BE2C (cell line): ENCODE results near the gene TFG. TPM values are rescaled to one million over a fixed set of nuclear protein-coding genes. Genes with fewer than 3 reads are reported as not detected.
A peak's percentile ranks its signal among the peaks of the same experiment; 100 is the strongest.
"Not testable (repeated sequence)": the region's sequence is repeated elsewhere in the genome, so short reads cannot be mapped to it uniquely, and the experiment has no call there.

Source experiments
- DNase-seq: peaks from one replicate; pipeline ENCODE4 v3.0.0-alpha.2; 2020
- H3K27me3 ChIP-seq: fragments of 250-450 bp; sonication (Bioruptor Pico); 2 replicates; pipeline ENCODE4 v1.5.1; 2020; ENCODE audit warnings: mild to moderate bottlenecking
- H3K36me3 ChIP-seq: fragments of 250-450 bp; sonication (Bioruptor Pico); 2 replicates; pipeline ENCODE4 v1.5.1; 2020; ENCODE audit warnings: mild to moderate bottlenecking
- H3K4me1 ChIP-seq: fragments of 250-450 bp; sonication (Bioruptor Pico); 2 replicates; pipeline ENCODE4 v1.5.1; 2020
- H3K4me3 ChIP-seq: 2 replicates; pipeline ENCODE4 v1.5.1; 2011; ENCODE audit warnings: low read depth, low read length
- H3K9me3 ChIP-seq: fragments of 250-450 bp; sonication (Bioruptor Pico); 2 replicates; pipeline ENCODE4 v1.5.1; 2020
- polyA plus RNA-seq: library from polyadenylated mRNA; unstranded; fragments of >200 nt; gene quantifications from one replicate; pipeline ENCODE4 v1.2.1, GENCODE V29; 2012; ENCODE audit warnings: low read depth, missing spikeins; ENCODE audit not compliant: insufficient read length, insufficient read depth
- TF ChIP-seq, protein P1 (sequence below): IDR thresholded peaks from 2 replicates; pipeline ENCODE4 v1.5.1; 2012; ENCODE audit warnings: mild to moderate bottlenecking, low read depth, low read length

Gene TFG
- polyA plus RNA-seq = 126 TPM

DNA sequence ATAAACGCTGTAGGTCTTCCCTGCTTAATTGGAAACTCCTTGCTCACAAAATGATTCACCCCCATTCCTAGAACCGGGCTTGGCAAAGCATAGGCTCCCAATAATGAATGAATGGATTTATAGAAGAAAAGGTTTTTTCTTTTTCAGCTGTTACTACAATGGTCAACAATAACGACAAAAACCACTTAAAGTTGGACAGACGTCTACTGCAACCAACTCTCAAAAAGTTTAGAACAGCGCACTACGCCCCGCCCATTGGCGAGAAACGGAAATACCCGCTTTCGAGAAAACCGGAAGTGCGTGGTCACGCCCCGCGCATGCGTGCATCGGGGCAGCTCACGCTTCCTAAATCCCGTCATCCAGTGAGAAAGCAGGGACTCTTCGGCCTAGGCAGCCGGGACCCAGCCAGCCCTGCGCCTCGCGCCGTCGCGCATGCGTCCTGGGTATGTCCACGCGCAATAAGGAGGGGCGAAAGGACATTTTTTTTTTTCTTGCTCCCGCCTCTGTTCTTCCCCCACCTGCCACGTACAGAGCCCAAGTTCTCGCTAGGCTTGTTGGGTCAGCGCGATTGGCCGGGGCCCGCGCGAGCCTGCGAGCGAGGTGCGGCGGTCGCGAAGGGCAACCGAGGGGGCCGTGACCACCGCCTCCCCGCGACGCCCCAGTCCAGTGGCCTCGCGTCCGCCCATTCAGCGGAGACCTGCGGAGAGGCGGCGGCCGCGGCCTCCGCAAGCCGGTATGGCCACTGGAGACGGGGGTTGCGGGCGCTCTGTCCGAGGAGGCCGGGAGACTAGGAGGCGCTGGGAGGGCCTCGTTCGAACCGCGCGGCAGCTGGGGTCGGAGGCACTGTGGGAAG, at the start of gene TFG:
TSS of gene TFG (plus strand) at position 506 of the 853 bp plus-strand sequence. CDS start 4,192 bp downstream, outside the sequence.
- TF ChIP-seq, protein P1, sequence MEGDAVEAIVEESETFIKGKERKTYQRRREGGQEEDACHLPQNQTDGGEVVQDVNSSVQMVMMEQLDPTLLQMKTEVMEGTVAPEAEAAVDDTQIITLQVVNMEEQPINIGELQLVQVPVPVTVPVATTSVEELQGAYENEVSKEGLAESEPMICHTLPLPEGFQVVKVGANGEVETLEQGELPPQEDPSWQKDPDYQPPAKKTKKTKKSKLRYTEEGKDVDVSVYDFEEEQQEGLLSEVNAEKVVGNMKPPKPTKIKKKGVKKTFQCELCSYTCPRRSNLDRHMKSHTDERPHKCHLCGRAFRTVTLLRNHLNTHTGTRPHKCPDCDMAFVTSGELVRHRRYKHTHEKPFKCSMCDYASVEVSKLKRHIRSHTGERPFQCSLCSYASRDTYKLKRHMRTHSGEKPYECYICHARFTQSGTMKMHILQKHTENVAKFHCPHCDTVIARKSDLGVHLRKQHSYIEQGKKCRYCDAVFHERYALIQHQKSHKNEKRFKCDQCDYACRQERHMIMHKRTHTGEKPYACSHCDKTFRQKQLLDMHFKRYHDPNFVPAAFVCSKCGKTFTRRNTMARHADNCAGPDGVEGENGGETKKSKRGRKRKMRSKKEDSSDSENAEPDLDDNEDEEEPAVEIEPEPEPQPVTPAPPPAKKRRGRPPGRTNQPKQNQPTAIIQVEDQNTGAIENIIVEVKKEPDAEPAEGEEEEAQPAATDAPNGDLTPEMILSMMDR = no peak
- Histone ChIP-seq H3K4me3 (peak within 1 kb of the TSS; percentile 80), H3K27me3 (no peaks in the 10 kb centered on the region), H3K36me3 (peaks cover 17% of the 10 kb centered on the region), H3K4me1 (peaks cover 3% of the 10 kb centered on the region), H3K9me3 (no peaks in the 10 kb centered on the region)
- peak; percentile 98 for DNase-seq

DNA sequence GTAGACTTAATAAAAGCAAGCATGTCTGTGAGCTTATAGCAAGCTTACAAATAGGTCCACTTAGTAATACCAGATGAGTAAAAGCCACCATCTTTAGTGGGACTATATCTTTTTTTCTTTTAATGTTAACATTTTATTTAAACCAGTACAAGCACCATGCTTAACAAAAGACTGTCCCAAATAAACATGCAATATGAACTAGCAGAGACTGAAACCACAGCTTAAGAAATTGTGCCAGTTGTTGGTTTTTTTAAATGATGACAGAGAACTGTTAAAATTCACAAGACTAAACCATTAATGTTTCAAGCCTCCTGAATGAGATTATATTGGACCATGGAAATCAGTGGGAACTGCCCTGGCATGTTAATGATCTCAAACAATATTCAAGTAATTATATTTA, 48.0 kb upstream of the TFG start:
- H3K36me3 ChIP-seq, H3K9me3 ChIP-seq, DNase-seq, H3K4me1 ChIP-seq, H3K4me3 ChIP-seq: not testable (repeated sequence)
- H3K27me3 ChIP-seq = peaks cover 11% of the 10 kb centered on the region; the same call in 1 of the 2 replicates

DNA sequence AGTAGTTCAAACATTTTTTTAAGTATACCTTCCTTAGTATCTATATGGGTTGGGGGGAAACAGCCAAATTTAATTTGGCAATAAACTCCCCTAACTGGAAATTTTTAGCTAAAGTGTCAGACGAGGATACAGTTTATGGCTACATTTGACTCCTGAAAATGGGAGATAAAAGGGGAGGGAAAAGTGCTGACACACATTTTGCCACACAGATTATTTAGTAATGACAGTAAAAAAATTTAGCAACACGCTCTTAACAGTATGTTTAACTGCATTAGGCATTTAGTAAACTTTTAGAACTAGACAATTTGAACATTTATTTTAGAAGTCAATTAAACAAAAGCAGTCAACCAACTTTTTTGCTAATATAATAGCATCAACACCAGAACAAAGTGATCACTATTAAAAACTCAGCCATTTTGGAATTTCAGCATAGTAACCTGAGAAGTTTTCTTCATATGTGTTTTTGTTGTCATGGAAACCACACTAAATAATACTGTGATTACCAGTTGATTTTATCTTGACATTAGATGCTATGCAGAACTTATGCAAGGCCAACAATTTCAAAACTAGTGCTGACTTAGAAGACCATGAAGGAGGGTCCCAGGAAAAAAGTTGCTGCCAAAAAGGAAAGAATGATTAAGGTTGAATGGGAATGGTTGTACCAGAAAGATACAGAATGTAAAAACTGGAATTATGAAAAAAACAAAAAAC, 47.0 kb upstream of the TFG start:
- no peaks in the 10 kb centered on the region for H3K9me3 ChIP-seq
- TF ChIP-seq, protein P1 = no peak
- no peaks in the 10 kb centered on the region for H3K4me1 ChIP-seq
- H3K4me3 ChIP-seq = no peak overlapping the region
- peaks cover 8% of the 10 kb centered on the region; the same call in 1 of the 2 replicates for H3K27me3 ChIP-seq
- no peaks in the 10 kb centered on the region for H3K36me3 ChIP-seq
- no peak for DNase-seq

DNA sequence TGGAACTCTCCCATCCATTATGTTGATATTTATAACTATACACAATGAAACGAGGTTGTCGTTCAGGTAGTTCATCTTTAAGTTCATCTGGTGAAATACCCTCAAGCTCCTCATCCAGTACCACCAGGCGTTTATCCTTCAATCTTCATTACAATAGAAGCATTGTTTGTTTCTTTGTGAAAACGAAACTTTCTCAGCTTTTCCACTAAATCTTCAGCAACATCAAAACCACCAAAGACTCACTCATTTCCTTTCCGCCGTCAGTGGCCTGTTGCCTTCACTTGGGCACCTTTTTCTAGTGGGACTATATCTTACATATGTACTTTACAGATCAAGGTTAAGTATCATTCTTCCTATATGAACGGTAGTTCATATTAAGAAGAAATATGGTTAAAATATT, 44.1 kb upstream of the TFG start:
- TF ChIP-seq, protein P1 = no peak
- no peaks in the 10 kb centered on the region for H3K4me1 ChIP-seq
- H3K36me3 ChIP-seq = no peaks in the 10 kb centered on the region
- DNase-seq = no peak
- H3K27me3 ChIP-seq = peaks cover 8% of the 10 kb centered on the region; the same call in 1 of the 2 replicates
- no peaks in the 10 kb centered on the region for H3K9me3 ChIP-seq
- no peak overlapping the region for H3K4me3 ChIP-seq

DNA sequence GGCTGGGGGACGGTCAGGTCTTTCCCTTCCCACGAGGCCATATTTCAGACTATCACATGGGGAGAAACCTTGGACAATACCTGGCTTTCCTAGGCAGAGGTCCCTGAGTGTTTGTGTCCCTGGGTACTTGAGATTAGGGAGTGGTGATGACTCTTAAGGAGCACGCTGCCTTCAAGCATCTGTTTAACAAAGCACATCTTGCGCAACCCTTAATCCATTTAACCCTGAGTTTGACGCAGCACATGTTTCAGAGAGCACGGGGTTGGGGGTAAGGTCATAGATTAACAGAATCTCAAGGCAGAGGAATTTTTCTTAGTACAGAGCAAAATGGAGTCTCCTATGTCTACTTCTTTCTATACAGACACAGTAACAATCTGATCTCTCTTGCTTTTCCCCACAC, 42.6 kb upstream of the TFG start:
- not testable (repeated sequence) for H3K27me3 ChIP-seq, H3K9me3 ChIP-seq, H3K4me1 ChIP-seq, H3K36me3 ChIP-seq, H3K4me3 ChIP-seq, DNase-seq

DNA sequence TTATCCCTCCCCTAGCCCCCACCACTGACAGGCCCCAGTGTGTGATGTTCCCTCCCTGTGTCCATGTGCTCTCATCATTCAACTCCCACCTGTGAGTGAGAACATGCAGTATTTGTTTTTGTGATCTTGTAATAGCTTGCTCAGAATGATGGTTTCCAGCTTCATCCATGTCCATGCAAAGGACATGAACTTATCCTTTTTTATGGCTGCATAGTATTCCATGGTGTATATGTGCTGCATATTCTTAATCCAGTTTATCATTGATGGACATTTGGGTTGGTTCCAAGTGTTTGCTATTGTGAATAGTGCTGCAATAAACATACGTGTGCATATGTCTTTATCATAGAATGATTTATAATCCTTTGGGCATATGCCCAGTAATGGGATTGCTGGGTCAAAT, 42.0 kb upstream of the TFG start:
- not testable (repeated sequence) for H3K4me3 ChIP-seq, H3K4me1 ChIP-seq, DNase-seq, H3K36me3 ChIP-seq, H3K27me3 ChIP-seq, H3K9me3 ChIP-seq

DNA sequence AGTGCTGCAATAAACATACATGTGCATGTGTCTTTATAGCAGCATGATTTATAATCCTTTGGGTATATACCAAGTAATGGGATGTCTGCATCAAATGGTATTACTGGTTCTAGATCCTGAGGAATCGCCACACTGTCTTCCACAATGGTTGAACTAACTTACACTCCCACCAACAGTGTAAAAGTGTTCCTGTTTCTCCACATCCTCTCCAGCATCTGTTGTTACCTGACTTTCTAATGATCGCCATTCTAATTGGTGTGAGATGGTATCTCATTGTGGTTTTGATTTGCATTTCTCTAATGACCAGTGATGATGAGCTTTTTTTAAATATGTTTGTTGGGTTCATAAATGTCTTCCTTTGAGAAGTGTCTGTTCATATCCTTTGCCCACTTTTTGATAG, 38.3 kb upstream of the TFG start:
- DNase-seq, H3K4me3 ChIP-seq, H3K36me3 ChIP-seq, H3K9me3 ChIP-seq, H3K4me1 ChIP-seq: not testable (repeated sequence)
- peaks cover 13% of the 10 kb centered on the region for H3K27me3 ChIP-seq

DNA sequence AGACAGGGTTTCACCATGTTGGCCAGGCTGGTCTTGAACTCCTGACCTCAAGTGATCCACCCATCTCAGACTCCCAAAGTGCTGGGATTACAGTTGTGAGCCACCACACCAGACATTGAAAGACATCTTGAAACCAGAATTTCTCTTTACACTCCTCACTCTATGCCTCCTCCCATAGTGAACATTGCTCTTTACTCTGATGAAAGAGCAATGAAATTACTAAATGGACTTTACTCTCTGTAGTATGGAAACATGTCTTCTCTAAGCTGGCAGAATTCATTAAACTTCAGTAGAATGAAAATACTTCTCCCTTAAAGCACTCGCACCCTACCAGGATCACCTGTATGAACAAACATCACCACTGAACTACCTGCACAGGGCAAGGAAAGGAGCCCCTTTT, 27.8 kb upstream of the TFG start:
- Histone ChIP-seq H3K4me3 (no peak overlapping the region), H3K9me3 (no peaks in the 10 kb centered on the region), H3K27me3 (no peaks in the 10 kb centered on the region; the same call in 1 of the 2 replicates), H3K4me1 (no peaks in the 10 kb centered on the region), H3K36me3 (no peaks in the 10 kb centered on the region)
- DNase-seq = no peak
- TF ChIP-seq, protein P1 = no peak
